Measurements from ENCODE around the gene MLPH.

DNA sequence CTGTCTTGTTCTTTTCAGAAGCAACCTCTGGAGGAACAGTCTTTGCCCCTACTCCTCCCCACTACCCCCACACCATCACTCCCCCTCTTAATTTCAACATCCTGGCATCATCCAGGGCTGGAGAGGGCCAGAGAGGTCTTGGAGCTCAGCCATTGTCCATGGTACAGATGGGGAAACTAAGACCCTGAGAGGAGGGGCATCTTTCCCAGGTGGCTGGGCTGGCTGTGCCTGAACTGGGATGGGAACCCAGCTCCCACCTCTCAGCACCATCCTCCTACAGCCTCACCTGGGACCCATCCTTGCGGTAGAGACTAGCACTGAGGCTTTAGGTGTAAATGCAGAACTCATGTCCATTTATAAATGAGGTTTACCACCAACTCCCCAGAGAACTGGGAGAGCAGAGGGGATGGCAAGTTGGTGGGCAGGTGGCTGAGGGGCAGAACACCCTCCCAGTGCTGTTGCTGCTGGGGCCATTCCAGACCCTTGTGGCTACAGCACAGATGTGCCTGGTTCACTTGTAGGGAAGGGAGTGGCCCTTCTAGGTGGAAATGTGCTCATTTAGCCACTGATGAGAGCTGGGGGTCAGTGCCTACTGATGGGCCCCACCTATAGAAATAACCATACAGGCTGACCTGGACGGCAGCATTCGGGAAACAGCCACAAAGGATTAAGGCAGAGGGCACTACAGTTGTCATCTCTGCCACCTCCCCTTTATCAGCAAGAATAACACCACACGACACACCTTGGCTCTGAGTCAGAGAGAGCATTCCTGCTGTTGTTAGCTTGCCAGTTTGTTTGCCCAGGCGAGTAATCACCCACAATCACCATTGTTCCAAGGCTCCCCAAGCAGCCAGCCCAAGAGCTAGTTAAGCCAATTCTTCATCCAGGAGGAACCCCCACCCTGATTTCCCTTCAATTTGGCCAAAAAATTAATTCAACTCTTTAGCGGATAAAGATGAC, 2.1 kb downstream of the MLPH start:
- TF ChIP-seq, protein P1, sequence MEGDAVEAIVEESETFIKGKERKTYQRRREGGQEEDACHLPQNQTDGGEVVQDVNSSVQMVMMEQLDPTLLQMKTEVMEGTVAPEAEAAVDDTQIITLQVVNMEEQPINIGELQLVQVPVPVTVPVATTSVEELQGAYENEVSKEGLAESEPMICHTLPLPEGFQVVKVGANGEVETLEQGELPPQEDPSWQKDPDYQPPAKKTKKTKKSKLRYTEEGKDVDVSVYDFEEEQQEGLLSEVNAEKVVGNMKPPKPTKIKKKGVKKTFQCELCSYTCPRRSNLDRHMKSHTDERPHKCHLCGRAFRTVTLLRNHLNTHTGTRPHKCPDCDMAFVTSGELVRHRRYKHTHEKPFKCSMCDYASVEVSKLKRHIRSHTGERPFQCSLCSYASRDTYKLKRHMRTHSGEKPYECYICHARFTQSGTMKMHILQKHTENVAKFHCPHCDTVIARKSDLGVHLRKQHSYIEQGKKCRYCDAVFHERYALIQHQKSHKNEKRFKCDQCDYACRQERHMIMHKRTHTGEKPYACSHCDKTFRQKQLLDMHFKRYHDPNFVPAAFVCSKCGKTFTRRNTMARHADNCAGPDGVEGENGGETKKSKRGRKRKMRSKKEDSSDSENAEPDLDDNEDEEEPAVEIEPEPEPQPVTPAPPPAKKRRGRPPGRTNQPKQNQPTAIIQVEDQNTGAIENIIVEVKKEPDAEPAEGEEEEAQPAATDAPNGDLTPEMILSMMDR (IDR thresholded peaks at IDR 0.05; ENCODE audit: insufficient read depth, low read length, poor library complexity, severe bottlenecking), result no peak
- TF ChIP-seq EZH2phosphoT487 (conservative IDR thresholded peaks at IDR 0.05; ENCODE audit: low read length), result no peak
